SK-N-SH treated with all-trans-retinoic acid at 6 μM for 48 hours (cell line): ENCODE results near the gene KCNC4.

Experiments used
- ATAC-seq: fragments of 200-7000 bp; cut with Tn5 transposase; 3 replicates; pipeline ENCODE4 v1.9.1; 2020; ENCODE audit warnings: mild to moderate bottlenecking, moderate library complexity
- ARNTL ChIP-seq: fragments of 450-650 bp; formaldehyde crosslinking; IDR thresholded peaks from 2 replicates; pipeline ENCODE4 v1.5.0; 2020; ENCODE audit warnings: low read depth, mild to moderate bottlenecking, moderate library complexity, borderline replicate concordance
- BACH2 ChIP-seq: fragments of 250-450 bp; sonication (Bioruptor Pico); IDR thresholded peaks from 2 replicates; pipeline ENCODE4 v1.9.0; 2021; ENCODE audit warnings: mild to moderate bottlenecking, borderline replicate concordance
- CREB5 ChIP-seq: fragments of 250-450 bp; sonication (Bioruptor Pico); IDR thresholded peaks from 2 replicates; pipeline ENCODE4 v1.5.1; 2020; ENCODE audit warnings: low read depth, mild to moderate bottlenecking, moderate library complexity
- CSDC2 ChIP-seq: fragments of 250-450 bp; sonication (Bioruptor Pico); IDR thresholded peaks from 2 replicates; pipeline ENCODE4 v1.5.0; 2020; ENCODE audit warnings: mild to moderate bottlenecking, moderate library complexity
- ESRRG ChIP-seq: fragments of 250-450 bp; sonication (Bioruptor Pico); IDR thresholded peaks from 2 replicates; pipeline ENCODE4 v1.6.1; 2021; ENCODE audit warnings: mild to moderate bottlenecking
- GLIS3 ChIP-seq: fragments of 250-450 bp; sonication (Bioruptor Pico); IDR thresholded peaks from 2 replicates; pipeline ENCODE4 v1.5.0; 2020; ENCODE audit warnings: mild to moderate bottlenecking, moderate library complexity
- ISL1 ChIP-seq: fragments of 250-450 bp; sonication (Bioruptor Pico); IDR thresholded peaks from 2 replicates; pipeline ENCODE4 v2.1.2; 2022; ENCODE audit warnings: mild to moderate bottlenecking, moderate library complexity
- OSR1 ChIP-seq: fragments of 250-450 bp; sonication (Bioruptor Pico); IDR thresholded peaks from 2 replicates; pipeline ENCODE4 v1.8.0; 2022; ENCODE audit warnings: moderate library complexity, mild to moderate bottlenecking, inconsistent platforms
- PATZ1 ChIP-seq: fragments of 250-450 bp; sonication (Bioruptor Pico); IDR thresholded peaks from 2 replicates; pipeline ENCODE4 v1.8.0; 2020; ENCODE audit warnings: mild to moderate bottlenecking, moderate library complexity, borderline replicate concordance
- PPARA ChIP-seq: fragments of 250-450 bp; sonication (Bioruptor Pico); IDR thresholded peaks from 2 replicates; pipeline ENCODE4 v1.5.0; 2020; ENCODE audit warnings: mild to moderate bottlenecking, borderline replicate concordance
- RARB ChIP-seq: fragments of 250-450 bp; sonication (Bioruptor Pico); IDR thresholded peaks from 2 replicates; pipeline ENCODE4 v1.8.0; 2021; ENCODE audit warnings: mild to moderate bottlenecking, moderate library complexity
- SNAI2 ChIP-seq: fragments of 250-450 bp; sonication (Bioruptor Pico); IDR thresholded peaks from 2 replicates; pipeline ENCODE4 v1.5.0; 2020; ENCODE audit warnings: mild to moderate bottlenecking, moderate library complexity
- TCF4 ChIP-seq: fragments of 250-450 bp; sonication (Bioruptor Pico); IDR thresholded peaks from 2 replicates; pipeline ENCODE4 v1.8.0; 2021; ENCODE audit warnings: mild to moderate bottlenecking, moderate library complexity, borderline replicate concordance
- TOX ChIP-seq: fragments of 250-450 bp; sonication (Bioruptor Pico); IDR thresholded peaks from 2 replicates; pipeline ENCODE4 v1.8.0; 2021; ENCODE audit warnings: mild to moderate bottlenecking, moderate library complexity, borderline replicate concordance
- ZC3H10 ChIP-seq: fragments of 250-450 bp; sonication (Bioruptor Pico); IDR thresholded peaks from 2 replicates; pipeline ENCODE4 v1.5.1; 2021; ENCODE audit warnings: mild to moderate bottlenecking, moderate library complexity
- ZFP3 ChIP-seq: fragments of 250-450 bp; sonication (Bioruptor Pico); IDR thresholded peaks from 2 replicates; pipeline ENCODE4 v1.5.0; 2020; ENCODE audit warnings: mild to moderate bottlenecking, moderate library complexity
- ZFP30 ChIP-seq: fragments of 450-650 bp; formaldehyde crosslinking; IDR thresholded peaks from 2 replicates; pipeline ENCODE4 v1.5.0; 2022; ENCODE audit warnings: mild to moderate bottlenecking, moderate library complexity
- ZNF565 ChIP-seq: fragments of 450-650 bp; formaldehyde crosslinking; conservative IDR thresholded peaks from 2 replicates; pipeline ENCODE4 v1.5.0; 2020; ENCODE audit warnings: low read depth, mild to moderate bottlenecking, moderate library complexity
- ZNF70 ChIP-seq: fragments of 450-650 bp; formaldehyde crosslinking; IDR thresholded peaks from 2 replicates; pipeline ENCODE4 v1.5.0; 2020; ENCODE audit warnings: mild to moderate bottlenecking, moderate library complexity
- ZNF8 ChIP-seq: fragments of 450-650 bp; formaldehyde crosslinking; IDR thresholded peaks from 2 replicates; pipeline ENCODE4 v1.5.0; 2020; ENCODE audit warnings: mild to moderate bottlenecking, moderate library complexity
- TF ChIP-seq, protein P1 (sequence below): fragments of 250-450 bp; sonication (Bioruptor Pico); IDR thresholded peaks from 2 replicates; pipeline ENCODE4 v1.5.0; 2020; ENCODE audit warnings: mild to moderate bottlenecking, moderate library complexity
- TF ChIP-seq, protein P2 (sequence below): fragments of 250-450 bp; sonication (Bioruptor Pico); IDR thresholded peaks from 2 replicates; pipeline ENCODE4 v1.8.0; 2021; ENCODE audit warnings: low read depth, mild to moderate bottlenecking, moderate library complexity, borderline replicate concordance
- TF ChIP-seq, protein P3 (sequence below): fragments of 250-450 bp; sonication (Bioruptor Pico); IDR thresholded peaks from 2 replicates; pipeline ENCODE4 v1.5.1; 2021; ENCODE audit warnings: mild to moderate bottlenecking, moderate library complexity

KCNC4 gene

GRCh38 chr1:110164725-110165350, 45.3 kb upstream of the KCNC4 start:
- ATAC-seq, result no peak
- TF ChIP-seq SNAI2 (CRISPR knock-in tag), result no peak
- TF ChIP-seq ZNF8 (CRISPR knock-in tag), result no peak
- TF ChIP-seq TCF4 (CRISPR knock-in tag), result no peak
- TF ChIP-seq ZFP30 (CRISPR knock-in tag), result no peak

DNA sequence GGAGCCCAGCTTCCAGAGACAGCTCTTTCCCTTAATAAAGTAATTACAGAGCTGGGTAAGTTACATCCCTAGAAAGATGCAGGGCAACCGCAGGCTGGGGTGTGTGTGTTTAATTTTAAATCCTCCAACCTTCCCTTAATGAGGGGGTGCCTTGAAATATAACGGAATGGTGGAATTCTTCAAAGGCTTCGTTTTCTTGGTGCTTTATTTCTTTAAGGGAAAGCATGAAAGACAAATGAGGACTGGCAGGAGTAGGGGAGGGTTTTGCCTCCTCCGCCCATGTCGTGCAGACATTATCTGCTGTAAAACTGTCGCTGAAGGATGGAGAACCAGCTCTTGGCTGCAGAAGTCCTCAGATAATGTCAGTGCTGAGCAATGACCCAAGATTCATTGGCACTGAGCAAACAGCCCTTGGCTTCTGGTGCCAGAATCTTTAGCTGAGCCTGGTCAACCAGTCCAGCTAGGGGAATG, 44.3 kb upstream of the KCNC4 start:
- TF ChIP-seq, protein P1, sequence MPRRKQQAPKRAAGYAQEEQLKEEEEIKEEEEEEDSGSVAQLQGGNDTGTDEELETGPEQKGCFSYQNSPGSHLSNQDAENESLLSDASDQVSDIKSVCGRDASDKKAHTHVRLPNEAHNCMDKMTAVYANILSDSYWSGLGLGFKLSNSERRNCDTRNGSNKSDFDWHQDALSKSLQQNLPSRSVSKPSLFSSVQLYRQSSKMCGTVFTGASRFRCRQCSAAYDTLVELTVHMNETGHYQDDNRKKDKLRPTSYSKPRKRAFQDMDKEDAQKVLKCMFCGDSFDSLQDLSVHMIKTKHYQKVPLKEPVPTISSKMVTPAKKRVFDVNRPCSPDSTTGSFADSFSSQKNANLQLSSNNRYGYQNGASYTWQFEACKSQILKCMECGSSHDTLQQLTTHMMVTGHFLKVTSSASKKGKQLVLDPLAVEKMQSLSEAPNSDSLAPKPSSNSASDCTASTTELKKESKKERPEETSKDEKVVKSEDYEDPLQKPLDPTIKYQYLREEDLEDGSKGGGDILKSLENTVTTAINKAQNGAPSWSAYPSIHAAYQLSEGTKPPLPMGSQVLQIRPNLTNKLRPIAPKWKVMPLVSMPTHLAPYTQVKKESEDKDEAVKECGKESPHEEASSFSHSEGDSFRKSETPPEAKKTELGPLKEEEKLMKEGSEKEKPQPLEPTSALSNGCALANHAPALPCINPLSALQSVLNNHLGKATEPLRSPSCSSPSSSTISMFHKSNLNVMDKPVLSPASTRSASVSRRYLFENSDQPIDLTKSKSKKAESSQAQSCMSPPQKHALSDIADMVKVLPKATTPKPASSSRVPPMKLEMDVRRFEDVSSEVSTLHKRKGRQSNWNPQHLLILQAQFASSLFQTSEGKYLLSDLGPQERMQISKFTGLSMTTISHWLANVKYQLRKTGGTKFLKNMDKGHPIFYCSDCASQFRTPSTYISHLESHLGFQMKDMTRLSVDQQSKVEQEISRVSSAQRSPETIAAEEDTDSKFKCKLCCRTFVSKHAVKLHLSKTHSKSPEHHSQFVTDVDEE (CRISPR knock-in tag), result no peak
- no peak for ATAC-seq

DNA sequence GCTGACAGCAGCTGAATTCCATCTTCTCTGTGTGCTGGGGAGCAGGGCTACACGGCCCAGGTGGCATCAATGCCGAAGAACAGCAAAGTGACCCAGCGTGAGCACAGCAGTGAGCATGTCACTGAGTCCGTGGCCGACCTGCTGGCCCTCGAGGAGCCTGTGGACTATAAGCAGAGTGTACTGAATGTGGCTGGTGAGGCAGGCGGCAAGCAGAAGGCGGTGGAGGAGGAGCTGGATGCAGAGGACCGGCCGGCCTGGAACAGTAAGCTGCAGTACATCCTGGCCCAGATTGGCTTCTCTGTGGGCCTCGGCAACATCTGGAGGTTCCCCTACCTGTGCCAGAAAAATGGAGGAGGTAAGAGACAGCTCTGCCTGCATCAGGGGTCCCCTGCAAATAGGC, 43.3 kb upstream of the KCNC4 start:
- no peak for ATAC-seq
- TF ChIP-seq ARNTL (CRISPR knock-in tag), result no peak
- no peak for TF ChIP-seq PPARA (CRISPR knock-in tag)
- TF ChIP-seq, protein P2, sequence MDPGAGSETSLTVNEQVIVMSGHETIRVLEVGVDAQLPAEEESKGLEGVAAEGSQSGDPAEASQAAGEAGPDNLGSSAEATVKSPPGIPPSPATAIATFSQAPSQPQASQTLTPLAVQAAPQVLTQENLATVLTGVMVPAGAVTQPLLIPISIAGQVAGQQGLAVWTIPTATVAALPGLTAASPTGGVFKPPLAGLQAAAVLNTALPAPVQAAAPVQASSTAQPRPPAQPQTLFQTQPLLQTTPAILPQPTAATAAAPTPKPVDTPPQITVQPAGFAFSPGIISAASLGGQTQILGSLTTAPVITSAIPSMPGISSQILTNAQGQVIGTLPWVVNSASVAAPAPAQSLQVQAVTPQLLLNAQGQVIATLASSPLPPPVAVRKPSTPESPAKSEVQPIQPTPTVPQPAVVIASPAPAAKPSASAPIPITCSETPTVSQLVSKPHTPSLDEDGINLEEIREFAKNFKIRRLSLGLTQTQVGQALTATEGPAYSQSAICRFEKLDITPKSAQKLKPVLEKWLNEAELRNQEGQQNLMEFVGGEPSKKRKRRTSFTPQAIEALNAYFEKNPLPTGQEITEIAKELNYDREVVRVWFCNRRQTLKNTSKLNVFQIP, result no peak
- no peak for TF ChIP-seq PATZ1
- TF ChIP-seq RARB (CRISPR knock-in tag), result no peak
- TF ChIP-seq OSR1 (CRISPR knock-in tag), result no peak
- TF ChIP-seq, protein P3, sequence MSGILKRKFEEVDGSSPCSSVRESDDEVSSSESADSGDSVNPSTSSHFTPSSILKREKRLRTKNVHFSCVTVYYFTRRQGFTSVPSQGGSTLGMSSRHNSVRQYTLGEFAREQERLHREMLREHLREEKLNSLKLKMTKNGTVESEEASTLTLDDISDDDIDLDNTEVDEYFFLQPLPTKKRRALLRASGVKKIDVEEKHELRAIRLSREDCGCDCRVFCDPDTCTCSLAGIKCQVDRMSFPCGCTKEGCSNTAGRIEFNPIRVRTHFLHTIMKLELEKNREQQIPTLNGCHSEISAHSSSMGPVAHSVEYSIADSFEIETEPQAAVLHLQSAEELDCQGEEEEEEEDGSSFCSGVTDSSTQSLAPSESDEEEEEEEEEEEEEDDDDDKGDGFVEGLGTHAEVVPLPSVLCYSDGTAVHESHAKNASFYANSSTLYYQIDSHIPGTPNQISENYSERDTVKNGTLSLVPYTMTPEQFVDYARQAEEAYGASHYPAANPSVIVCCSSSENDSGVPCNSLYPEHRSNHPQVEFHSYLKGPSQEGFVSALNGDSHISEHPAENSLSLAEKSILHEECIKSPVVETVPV, result no peak
- TF ChIP-seq CSDC2 (CRISPR knock-in tag), result no peak
- TF ChIP-seq ZNF70, result no peak
- TF ChIP-seq ISL1 (CRISPR knock-in tag), result no peak
- TF ChIP-seq ZFP30 (CRISPR knock-in tag), result no peak
- TF ChIP-seq TCF4 (CRISPR knock-in tag), result no peak
- TF ChIP-seq ZNF565 (CRISPR knock-in tag), result no peak
- TF ChIP-seq ZFP3 (CRISPR knock-in tag), result no peak
- no peak for TF ChIP-seq ESRRG (CRISPR knock-in tag)
- no peak for TF ChIP-seq ZC3H10 (CRISPR knock-in tag)
- no peak for TF ChIP-seq BACH2

DNA sequence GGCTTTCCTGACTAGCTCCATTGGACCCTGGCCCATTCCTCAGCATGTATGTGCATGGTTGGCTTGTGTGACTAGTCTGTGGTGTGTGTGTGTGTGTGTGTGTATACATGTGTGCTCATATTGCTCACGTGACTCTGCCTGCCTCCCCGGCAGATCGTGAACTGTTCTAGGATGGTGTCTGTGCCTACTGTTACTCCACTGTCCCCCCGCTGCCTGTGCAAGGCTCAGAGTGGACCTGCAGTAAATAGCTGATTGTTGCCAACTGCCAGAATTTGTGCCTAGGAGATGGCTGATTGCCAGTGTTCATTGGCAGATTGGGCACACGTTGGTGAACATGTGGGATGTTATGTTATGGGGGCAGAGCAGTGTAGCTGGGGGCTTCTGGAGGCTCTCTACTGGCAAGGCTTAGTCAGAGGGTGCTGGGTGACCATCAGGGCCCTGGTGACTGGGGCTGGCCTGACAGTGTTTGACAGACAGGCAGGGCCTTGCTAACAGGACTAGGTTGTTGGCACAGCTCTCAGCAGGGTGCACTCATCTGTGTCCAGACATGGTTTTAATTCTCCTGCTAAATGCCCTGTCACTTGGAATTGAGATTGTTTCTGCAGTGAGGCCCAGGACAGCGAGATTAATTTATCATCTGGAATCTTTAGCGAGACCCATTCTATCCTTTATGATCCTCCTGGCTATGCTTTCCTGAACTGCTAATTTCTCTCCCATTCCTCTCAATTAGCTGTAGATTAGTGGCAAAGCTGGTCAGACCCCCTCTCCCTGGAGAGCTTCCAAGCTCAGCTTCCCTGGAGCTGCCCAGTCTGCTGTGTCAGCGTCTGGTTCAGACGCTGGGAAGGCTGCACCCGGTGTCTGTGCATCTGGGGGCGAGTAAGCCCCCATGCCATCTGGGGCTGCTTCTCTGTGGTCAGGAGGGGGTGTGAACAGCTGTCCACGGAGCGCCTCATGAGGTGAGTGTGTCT, 39.1 kb upstream of the KCNC4 start:
- peak; percentile 51 for ATAC-seq
- TF ChIP-seq ZNF565 (CRISPR knock-in tag), result no peak
- no peak for TF ChIP-seq ISL1 (CRISPR knock-in tag)
- no peak for TF ChIP-seq PPARA (CRISPR knock-in tag)
- no peak for TF ChIP-seq TOX
- TF ChIP-seq GLIS3 (CRISPR knock-in tag), result no peak
- TF ChIP-seq ZC3H10 (CRISPR knock-in tag), result no peak
- peak; percentile 91; the same call in 1 of the 2 replicates for TF ChIP-seq TCF4 (CRISPR knock-in tag)
- no peak for TF ChIP-seq CREB5 (CRISPR knock-in tag)
- TF ChIP-seq PATZ1, result no peak
- TF ChIP-seq ZFP3 (CRISPR knock-in tag), result no peak
- no peak for TF ChIP-seq ZNF70
- TF ChIP-seq ZNF8 (CRISPR knock-in tag), result no peak
- TF ChIP-seq CSDC2 (CRISPR knock-in tag), result no peak
- no peak for TF ChIP-seq BACH2
